ENCODE results near the gene CBX6. TPM values are rescaled to one million over a fixed set of nuclear protein-coding genes. Genes with fewer than 3 reads are reported as not detected.

CBX6 gene
- total and polyA plus RNA-seq, 8 donors: 22.5 to 44.6 (median 27.9) TPM

DNA sequence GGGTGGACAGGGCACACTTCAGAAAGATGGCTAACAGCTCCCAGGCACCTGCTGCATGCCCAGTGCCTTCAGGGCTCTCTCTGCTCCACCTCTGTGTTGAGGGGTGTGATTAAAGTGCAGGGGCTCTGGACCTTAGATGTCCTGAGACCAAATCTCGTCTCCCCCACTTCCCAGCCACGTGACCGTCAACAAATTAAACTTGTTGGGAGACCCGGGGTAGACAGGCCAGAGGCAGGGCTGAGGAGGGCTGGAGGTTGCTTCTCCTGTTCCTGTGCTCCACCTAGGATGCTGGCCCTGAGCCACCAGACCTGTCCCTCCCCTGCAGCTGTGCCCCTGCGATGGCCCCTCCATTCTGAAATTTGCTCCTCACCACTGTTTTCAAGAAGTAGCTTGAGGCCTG, 45.2 kb downstream of the CBX6 start:
- Histone ChIP-seq H3K4me3 (no peak overlapping the region), H3K4me1 (no peaks in the 10 kb centered on the region), H3K36me3 (no peaks in the 10 kb centered on the region), H3K9me3 (no peaks in the 10 kb centered on the region), H3K27me3 (no peaks in the 10 kb centered on the region), H3K27ac (no peak overlapping the region)
- DNase-seq: no peak
- intact Hi-C loops (cut with DNase I): no loop called here
- 79 to 84% methylated on average over 5 of the region's 5 CpGs for WGBS, 2 donors
- TF ChIP-seq, protein P1, sequence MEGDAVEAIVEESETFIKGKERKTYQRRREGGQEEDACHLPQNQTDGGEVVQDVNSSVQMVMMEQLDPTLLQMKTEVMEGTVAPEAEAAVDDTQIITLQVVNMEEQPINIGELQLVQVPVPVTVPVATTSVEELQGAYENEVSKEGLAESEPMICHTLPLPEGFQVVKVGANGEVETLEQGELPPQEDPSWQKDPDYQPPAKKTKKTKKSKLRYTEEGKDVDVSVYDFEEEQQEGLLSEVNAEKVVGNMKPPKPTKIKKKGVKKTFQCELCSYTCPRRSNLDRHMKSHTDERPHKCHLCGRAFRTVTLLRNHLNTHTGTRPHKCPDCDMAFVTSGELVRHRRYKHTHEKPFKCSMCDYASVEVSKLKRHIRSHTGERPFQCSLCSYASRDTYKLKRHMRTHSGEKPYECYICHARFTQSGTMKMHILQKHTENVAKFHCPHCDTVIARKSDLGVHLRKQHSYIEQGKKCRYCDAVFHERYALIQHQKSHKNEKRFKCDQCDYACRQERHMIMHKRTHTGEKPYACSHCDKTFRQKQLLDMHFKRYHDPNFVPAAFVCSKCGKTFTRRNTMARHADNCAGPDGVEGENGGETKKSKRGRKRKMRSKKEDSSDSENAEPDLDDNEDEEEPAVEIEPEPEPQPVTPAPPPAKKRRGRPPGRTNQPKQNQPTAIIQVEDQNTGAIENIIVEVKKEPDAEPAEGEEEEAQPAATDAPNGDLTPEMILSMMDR (IDR thresholded peaks at IDR 0.05): no peak
- FAIRE-seq: no peak
- ATAC-seq: no peak

- no peaks in the 10 kb centered on the region for H3K9me3 ChIP-seq
- H3K27ac ChIP-seq: no peak overlapping the region
- intact Hi-C loops (cut with DNase I): no loop called here
- TF ChIP-seq, protein P1 (IDR thresholded peaks at IDR 0.05): no peak
- WGBS, 2 donors: 90 to 93% methylated on average over 16 of the region's 16 CpGs
- H3K27me3 ChIP-seq: no peaks in the 10 kb centered on the region
- no peak overlapping the region for H3K4me3 ChIP-seq
- H3K4me1 ChIP-seq: no peaks in the 10 kb centered on the region
- ATAC-seq: no peak
- no peaks in the 10 kb centered on the region for H3K36me3 ChIP-seq
- DNase-seq: no peak
- no peak for FAIRE-seq
Observed at GRCh38 chr22:38826386-38826785, 45.6 kb downstream of the CBX6 start.

DNA sequence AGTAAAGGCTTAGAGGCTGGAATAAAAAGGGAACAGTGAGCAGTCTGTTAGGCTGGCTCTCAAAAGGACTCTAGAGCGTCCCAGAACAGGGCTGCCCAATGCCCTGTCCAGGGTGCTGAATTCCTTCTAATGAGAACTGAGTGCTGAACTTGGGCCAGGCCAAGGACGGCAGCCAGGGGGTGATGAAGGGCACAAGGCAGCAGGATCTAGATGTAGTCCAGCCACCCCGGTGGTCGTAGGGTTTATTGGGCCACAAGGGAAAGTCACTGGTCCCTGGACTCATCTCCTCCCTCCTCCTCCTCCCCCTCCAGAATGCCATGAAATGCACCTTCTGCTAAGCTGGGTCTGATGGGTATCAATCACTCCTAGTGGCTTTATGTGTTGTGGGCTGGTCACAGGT, 47.4 kb downstream of the CBX6 start:
- Histone ChIP-seq H3K27ac (no peak overlapping the region), H3K36me3 (no peaks in the 10 kb centered on the region), H3K4me1 (no peaks in the 10 kb centered on the region), H3K9me3 (no peaks in the 10 kb centered on the region), H3K4me3 (no peak overlapping the region), H3K27me3 (no peaks in the 10 kb centered on the region)
- ATAC-seq (peak; percentile 68 to 95 (median 84)), DNase-seq (peak in 4 of 6 donors; percentile 35 to 58 (median 50)), FAIRE-seq (no peak)
- WGBS, 2 donors: 16 to 26% methylated on average over 4 of the region's 4 CpGs
- TF ChIP-seq, protein P1 (IDR thresholded peaks at IDR 0.05): peak in 1 of 4 donors; percentile 23
- intact Hi-C loops (cut with DNase I): no loop called here

GRCh38 chr22:38823637-38824036, 48.4 kb downstream of the CBX6 start:
- 88 to 94% methylated on average over 2 of the region's 2 CpGs for WGBS, 2 donors
- no peak for ATAC-seq
- intact Hi-C loops (cut with DNase I): no loop called here
- Histone ChIP-seq H3K9me3 (no peaks in the 10 kb centered on the region), H3K4me3 (no peak overlapping the region), H3K36me3 (no peaks in the 10 kb centered on the region), H3K27ac (no peak overlapping the region), H3K27me3 (no peaks in the 10 kb centered on the region), H3K4me1 (no peaks in the 10 kb centered on the region)
- no peak for DNase-seq
- TF ChIP-seq, protein P1 (IDR thresholded peaks at IDR 0.05): no peak
- FAIRE-seq: no peak

DNA sequence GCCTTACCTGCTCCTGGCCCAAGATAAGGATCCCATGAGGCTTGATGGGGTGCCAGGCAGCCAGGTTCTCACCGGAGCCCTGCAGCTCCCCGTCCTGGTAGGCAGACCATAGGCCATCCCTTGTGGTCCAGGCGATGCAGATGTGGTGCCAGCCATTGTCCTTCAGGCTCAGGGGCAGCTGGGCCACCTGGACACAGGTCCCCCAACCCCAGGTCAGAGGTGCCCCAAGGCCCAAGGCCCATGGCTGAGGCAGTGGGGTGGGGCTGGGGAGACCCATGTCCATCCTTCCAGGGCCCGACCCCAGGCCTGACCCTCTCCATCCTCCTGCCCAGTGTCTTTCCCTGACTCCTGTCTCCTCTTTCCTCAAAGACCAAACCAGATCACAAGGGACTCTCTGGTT, 48.9 kb downstream of the CBX6 start:
- no peak for DNase-seq
- Histone ChIP-seq H3K9me3 (no peaks in the 10 kb centered on the region), H3K27me3 (no peaks in the 10 kb centered on the region), H3K4me3 (no peak overlapping the region), H3K27ac (no peak overlapping the region), H3K36me3 (no peaks in the 10 kb centered on the region), H3K4me1 (no peaks in the 10 kb centered on the region)
- WGBS, 2 donors: 89 to 97% methylated on average over 4 of the region's 4 CpGs
- no peak for FAIRE-seq
- intact Hi-C loops (cut with DNase I): no loop called here
- ATAC-seq: no peak
- TF ChIP-seq, protein P1 (IDR thresholded peaks at IDR 0.05): no peak

Measured in pancreas (tissue), 10 donors.